ENCODE results near the gene CYTH1.

DNA sequence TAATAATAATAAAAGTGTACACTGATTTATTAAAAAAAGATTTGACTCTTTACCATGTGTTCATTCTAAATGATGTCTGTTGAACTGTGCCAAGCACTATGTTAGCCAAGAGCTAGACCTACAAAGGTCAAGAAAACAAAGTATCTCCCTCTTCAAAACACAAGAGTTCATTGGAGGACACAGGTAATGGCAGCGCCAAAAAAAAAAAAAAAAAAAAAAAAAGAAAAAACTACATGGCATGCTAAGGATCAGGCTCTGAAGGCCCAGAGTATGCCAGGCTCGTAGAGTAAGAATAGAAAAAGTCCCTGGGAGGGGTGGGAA is 35.2 kb downstream of the CYTH1 start:
- TF ChIP-seq, protein P1, sequence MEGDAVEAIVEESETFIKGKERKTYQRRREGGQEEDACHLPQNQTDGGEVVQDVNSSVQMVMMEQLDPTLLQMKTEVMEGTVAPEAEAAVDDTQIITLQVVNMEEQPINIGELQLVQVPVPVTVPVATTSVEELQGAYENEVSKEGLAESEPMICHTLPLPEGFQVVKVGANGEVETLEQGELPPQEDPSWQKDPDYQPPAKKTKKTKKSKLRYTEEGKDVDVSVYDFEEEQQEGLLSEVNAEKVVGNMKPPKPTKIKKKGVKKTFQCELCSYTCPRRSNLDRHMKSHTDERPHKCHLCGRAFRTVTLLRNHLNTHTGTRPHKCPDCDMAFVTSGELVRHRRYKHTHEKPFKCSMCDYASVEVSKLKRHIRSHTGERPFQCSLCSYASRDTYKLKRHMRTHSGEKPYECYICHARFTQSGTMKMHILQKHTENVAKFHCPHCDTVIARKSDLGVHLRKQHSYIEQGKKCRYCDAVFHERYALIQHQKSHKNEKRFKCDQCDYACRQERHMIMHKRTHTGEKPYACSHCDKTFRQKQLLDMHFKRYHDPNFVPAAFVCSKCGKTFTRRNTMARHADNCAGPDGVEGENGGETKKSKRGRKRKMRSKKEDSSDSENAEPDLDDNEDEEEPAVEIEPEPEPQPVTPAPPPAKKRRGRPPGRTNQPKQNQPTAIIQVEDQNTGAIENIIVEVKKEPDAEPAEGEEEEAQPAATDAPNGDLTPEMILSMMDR (IDR thresholded peaks at IDR 0.05) = no peak
- TF ChIP-seq SIN3A (IDR thresholded peaks at IDR 0.05; ENCODE audit: borderline replicate concordance, insufficient read depth, low read depth, low read length) = no peak
- TF ChIP-seq POLR2AphosphoS5 (IDR thresholded peaks at IDR 0.05; ENCODE audit: low read depth, low read length) = no peak
- no peak for TF ChIP-seq REST (IDR thresholded peaks at IDR 0.05; ENCODE audit: insufficient read depth in 1 of 2, low read depth in 2 of 2, low read length in 1 of 2)
- TF ChIP-seq TCF7L2 (IDR thresholded peaks at IDR 0.05; ENCODE audit: low read depth, low read length) = no peak
